HL-60/S4 treated with phorbol 12-myristate 13-acetate at 8.2 ng/mL for 4 days and 3 days (cell line): Measurements from ENCODE around the gene CDA.

Source experiments
- in situ Hi-C: fragments of 300-500 bp; cut with MboI; formaldehyde crosslinking; loops from 2 replicates; pipeline ENCODE4 v1.15.0; 2022; ENCODE audit warnings: low sequenced_read_pairs

The CDA gene

DNA sequence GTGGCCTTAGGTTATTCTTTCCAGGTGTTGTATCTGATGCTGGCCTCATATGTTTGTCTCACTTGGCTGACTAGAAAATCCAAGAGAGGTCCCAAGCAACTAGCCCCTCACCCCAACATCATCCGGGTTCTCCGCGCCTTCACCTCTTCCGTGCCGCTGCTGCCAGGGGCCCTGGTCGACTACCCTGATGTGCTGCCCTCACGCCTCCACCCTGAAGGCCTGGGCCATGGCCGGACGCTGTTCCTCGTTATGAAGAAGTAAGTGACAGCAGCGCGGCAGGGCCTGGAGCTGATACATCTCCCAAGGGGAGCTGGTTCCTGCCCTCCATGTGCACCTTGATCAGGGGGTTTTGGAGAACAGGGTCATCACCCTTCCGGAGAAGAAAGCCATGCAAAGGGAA is 55.5 kb downstream of the CDA start:
- in situ Hi-C loops, result loop anchor here (10.0 kb wide), 1 partner anchor 70 kb away; no protein-coding TSS in a partner anchor

GRCh38 chr1:20645414-20645813 is 56.5 kb downstream of the CDA start:
- in situ Hi-C loops, result loop anchor here (10.0 kb wide), 1 partner anchor 71 kb away; no protein-coding TSS in a partner anchor

GRCh38 chr1:20648438-20648837 is 59.5 kb downstream of the CDA start:
- in situ Hi-C loops, result loop anchor here (10.0 kb wide), 1 partner anchor 74 kb away; no protein-coding TSS in a partner anchor

DNA sequence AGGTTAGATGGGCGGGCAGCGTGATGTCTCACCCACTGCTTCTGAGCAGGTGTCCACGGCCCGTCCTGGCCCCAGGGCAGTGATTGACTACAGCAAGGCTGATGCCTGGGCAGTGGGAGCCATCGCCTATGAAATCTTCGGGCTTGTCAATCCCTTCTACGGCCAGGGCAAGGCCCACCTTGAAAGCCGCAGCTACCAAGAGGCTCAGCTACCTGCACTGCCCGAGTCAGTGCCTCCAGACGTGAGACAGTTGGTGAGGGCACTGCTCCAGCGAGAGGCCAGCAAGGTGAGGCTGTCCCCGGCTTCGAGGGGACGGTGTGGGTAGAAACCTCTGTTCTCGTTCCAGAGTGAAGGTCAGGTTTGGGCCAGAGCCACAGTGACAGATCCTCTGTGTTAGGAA is 60.0 kb downstream of the CDA start:
- in situ Hi-C loops, result loop anchor here (10.0 kb wide), 1 partner anchor 74 kb away; no protein-coding TSS in a partner anchor

- in situ Hi-C loops, result no loop called here
Observed at GRCh38 chr1:20652300-20652699, 63.4 kb downstream of the CDA start.

DNA sequence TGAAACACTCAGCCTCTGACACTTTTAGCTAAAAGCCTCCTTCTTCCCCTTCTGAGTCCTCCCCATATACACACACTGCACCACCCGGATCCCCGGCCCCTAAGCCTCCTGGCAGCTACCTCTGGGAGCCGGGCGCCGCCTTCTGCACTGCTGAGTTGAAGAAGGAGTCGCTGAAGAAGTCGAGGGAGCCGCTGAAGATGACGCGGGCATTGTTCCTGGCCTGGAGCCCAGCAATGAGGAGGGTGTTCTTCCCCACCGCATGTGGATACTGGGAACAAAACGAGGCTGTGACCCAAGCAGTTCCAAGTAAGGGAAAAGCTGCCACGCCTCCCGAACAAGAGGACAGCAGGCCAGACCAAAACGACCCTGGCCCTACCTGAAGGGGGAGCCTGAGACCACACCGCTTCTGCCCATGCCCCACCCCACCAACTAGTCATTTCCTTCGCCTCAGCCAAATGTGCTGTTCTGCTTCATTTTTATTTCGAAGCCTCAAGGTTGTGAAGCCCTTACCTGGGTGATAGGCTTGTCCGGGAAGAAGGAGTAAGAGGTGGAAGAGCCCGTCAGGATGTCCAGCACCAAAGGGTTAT is 65.3 kb downstream of the CDA start:
- in situ Hi-C loops, result no loop called here

GRCh38 chr1:20657024-20657423 is 68.1 kb downstream of the CDA start:
- in situ Hi-C loops, result no loop called here

- in situ Hi-C loops, result no loop called here
Observed at GRCh38 chr1:20658166-20658915, 69.4 kb downstream of the CDA start.

DNA sequence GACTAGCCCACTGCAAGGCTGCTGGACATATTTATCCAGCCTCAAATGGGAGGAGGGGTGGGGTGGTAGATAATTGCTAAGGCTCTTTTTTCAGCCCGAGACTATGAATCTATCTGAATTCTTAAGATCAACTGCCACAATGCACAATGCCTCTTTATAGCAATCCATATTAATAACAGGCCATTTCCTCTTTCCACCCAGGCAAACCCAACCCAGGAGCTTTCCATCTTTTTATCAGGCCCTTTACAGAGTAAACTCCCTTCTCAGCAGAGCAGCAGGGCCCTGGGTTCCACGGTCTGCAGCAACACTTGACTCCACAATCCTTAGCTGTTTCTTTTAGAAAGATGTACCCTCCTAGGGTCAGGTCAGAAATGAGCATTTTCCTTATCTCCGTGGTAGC is 71.5 kb downstream of the CDA start:
- in situ Hi-C loops, result no loop called here

DNA sequence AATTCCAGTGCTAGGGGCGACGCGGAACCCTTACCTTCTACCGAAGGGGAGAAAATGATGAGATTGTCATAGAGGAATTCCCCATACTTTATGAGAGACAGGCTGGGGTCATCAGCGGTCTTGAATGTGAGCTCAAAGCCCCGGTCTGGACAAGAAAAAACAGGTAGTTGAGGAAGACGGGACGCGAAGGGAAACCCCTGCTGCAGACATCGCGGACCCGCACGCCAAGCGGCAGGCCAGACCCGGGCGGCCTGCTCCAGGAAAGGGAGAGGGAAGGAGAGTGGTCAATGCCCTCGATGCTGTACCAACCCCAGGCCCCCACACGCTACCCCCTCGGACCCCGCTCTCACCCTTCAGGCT is 71.9 kb downstream of the CDA start:
- in situ Hi-C loops, result no loop called here

DNA sequence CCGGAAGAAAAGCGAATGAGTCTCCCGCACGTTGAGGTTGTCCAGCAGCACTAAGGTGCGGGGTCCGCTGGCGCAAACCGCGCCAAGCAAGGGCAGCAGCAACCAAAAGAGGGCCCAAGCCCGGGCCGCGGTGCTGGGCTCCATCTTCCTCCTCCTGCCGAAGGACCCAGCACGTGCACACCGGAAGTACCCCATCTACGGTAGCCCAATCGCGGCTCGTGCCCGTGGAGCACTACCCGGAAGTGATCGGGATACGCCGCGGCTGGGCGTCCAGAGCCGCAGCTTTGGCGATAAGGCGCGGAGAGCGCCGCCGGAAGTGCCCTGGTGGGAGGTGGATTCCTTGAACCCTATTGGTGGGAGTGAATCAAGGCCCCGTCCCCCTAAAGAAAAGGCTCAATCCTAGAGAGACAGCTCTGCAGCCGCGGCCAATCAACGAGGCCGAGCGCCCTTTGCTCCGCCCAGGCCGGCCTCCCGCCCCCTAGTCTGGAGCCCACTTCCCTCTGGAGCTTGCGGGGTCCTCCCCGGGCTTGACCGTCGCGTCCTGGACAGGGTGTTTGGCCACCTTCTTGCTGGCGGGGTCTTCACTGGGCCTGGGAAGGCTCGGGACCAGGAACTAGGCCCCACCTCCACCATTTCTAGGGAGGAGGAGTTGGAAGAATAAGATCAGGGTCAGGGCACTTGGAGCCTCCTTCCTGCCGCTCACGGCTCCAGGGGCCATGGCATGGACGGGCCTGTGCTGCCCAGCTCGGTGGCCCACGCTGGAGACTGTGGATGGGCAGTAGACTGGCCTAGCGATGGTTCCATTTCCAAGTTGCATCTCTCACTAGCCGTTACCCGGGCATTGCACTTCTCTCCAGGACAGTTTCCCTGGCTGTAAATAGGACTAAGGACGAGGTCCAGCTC is 72.6 kb downstream of the CDA start, which contains the start of gene DDOST:
Gene DDOST, minus strand, starts transcription at position 163 of the 903 bp plus-strand sequence. Its CDS starts 19 bp downstream, at position 144.
- in situ Hi-C loops, result no loop called here

GRCh38 chr1:20662110-20662475 is 73.2 kb downstream of the CDA start:
- in situ Hi-C loops, result no loop called here

DNA sequence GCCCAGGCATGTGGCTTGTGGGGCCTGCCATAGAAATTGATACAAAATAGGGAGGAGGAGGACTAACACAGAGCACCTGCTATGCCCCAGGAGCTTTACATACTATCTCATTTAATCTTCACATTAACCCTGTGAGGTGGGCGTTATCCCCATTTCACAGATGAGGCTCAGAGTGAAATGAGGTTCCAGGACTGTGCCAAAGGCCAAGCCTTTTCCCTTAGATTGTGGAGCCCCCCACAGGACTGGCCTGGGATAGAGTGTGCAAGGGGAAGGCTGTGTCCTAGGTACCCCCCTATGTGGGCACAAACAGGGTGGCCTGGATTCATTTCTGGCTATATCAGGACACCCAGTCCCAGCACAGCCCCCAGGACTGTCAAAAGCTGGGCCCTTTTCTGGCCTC is 74.5 kb downstream of the CDA start:
- in situ Hi-C loops, result no loop called here

DNA sequence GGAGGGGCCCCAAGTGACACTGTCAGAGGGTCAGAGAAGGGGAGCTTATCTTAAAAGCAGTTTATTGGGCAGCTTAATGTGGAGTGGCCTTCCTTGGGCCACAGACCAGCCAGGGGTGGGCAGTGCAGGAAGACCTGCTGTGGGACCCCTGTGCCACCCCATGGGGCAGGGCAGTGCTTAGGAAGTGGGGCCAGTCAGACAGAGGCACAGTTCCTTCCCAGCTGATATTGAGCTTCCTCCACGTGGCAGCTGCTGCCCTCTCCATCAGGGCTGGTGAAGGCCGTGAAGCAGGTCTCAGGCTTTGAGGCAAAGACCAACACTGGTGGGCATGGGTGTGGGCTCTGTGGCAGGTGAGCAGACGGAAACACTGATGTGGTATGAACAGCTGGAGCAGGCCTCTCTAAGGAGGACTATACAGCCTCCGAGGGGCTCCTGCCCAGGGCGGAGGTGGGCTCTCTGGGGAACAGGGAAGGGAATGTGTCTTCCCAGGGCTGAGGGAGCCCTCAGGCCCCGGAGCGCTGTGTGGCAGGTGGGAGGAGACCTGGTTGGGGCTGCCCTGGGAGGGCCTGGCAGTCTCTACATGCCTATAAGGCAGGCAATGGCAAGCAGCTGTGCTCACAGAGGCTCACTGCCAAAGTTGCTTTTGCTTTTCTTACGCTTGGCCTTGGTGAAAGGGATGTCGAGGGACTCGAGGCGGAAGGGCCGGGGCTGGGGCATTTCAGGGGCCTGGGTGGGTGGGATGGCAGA is 75.2 kb downstream of the CDA start:
- in situ Hi-C loops, result no loop called here

GRCh38 chr1:20665726-20666125 is 76.8 kb downstream of the CDA start:
- in situ Hi-C loops, result no loop called here

DNA sequence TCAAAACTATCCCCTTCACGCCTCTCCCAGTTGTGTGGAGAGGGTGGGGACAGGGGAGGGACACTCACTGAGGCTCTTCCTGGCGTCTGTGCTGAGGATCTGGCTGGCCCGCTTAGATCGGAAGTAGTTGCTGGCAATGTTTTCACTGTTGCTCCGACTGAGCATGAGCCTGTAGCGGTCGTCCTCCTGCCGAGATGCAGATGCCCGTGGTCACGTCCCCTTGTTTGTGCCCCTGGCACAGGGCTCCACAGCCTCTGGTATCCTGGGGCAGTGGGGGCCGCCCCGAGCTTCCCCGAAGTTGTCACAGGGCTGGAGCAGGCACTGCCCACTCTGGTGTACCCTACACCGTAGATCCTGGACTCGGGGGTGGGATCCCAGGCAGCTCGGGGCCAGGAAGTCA is 77.2 kb downstream of the CDA start:
- in situ Hi-C loops, result no loop called here

DNA sequence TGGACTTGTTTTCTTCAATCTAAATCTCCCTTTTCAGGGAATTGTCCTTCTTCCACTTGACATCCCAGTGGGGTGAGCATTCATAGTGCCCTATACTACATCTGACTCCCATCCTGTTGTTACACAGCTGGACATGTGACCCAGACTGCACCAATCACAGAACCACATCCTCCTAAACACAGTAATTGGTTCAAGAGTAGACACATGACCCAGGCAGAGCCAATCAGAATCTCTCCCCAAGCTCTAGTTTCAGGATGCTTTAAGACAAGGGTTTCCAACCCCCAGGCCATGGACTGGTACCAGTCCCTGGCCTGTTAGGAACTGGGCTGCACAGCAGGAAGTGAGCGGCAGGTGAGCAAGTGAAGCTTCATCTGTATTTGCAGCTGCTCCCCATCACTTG is 77.9 kb downstream of the CDA start:
- in situ Hi-C loops, result no loop called here
